Panc1 (cell line): Measurements from ENCODE around the gene TMEM9B. TPM values are rescaled to one million over a fixed set of nuclear protein-coding genes. Genes with fewer than 3 reads are reported as not detected.

Experiments
- ATAC-seq: fragments of 200-7000 bp; cut with Tn5 transposase; 2 replicates; pipeline ENCODE4 v1.9.1; 2020; ENCODE audit warnings: mild to moderate bottlenecking, moderate library complexity
- BruUV-seq: library from RNA; stranded (reverse); fragments of 400-500 nt; replicated peaks from 2 replicates; lab custom pipeline; 2021; lab: Mats Ljungman, UMichigan
- CTCF ChIA-PET: fragments of 300-600 bp; sonication (Branson Sonifier 250); formaldehyde crosslinking; loops from one replicate; lab custom pipeline; 2022; ENCODE audit warnings: antibody characterized with exemption; lab: Charles Lee
- POLR2A ChIA-PET: fragments of 300-600 bp; sonication (Branson Sonifier 250); formaldehyde crosslinking; loops from one replicate; lab custom pipeline; 2022; ENCODE audit warnings: antibody characterized with exemption; lab: Charles Lee
- DNase-seq: peaks from one replicate; pipeline ENCODE4 v3.0.0-alpha.2; 2010; ENCODE audit warnings: low read depth, low spot score
- H3K27ac ChIP-seq: 2 replicates; pipeline ENCODE4 v1.5.1; 2011; ENCODE audit warnings: mild to moderate bottlenecking, low read length, inconsistent platforms
- H3K27me3 ChIP-seq: fragments of 200-500 bp; sonication (Bioruptor generic); 2 replicates; pipeline ENCODE4 v1.6.0; 2014; ENCODE audit warnings: low read length, inconsistent platforms; ENCODE audit not compliant: control insufficient read depth, insufficient read depth
- H3K36me3 ChIP-seq: fragments of 200-500 bp; sonication (Bioruptor generic); 2 replicates; pipeline ENCODE4 v1.5.1; 2014; ENCODE audit warnings: inconsistent platforms, mild to moderate bottlenecking, low read length, moderate library complexity; ENCODE audit not compliant: control insufficient read depth, insufficient read depth
- H3K4me1 ChIP-seq: 2 replicates; pipeline ENCODE4 v1.5.1; 2011; ENCODE audit warnings: inconsistent platforms, mild to moderate bottlenecking, low read length, moderate library complexity; ENCODE audit not compliant: control insufficient read depth, insufficient read depth
- H3K4me3 ChIP-seq, 2 experiments: 2 replicates each; pipeline ENCODE4 v1.5.1; 2011 to 2012; ENCODE audit warnings: low read depth in 2 of 2, low read length in 2 of 2, mild to moderate bottlenecking in 2 of 2, inconsistent platforms in 1 of 2, moderate library complexity in 1 of 2
- H3K9me3 ChIP-seq: fragments of 200-500 bp; sonication (Bioruptor generic); 2 replicates; pipeline ENCODE4 v1.5.1; 2014; ENCODE audit warnings: low read depth, mild to moderate bottlenecking, inconsistent platforms, low read length, moderate library complexity; ENCODE audit not compliant: control insufficient read depth, insufficient read depth
- POLR2AphosphoS5 ChIP-seq: IDR thresholded peaks from 2 replicates; pipeline ENCODE4 v1.6.1; 2012; ENCODE audit warnings: mild to moderate bottlenecking, low read depth, low read length, moderate library complexity
- SIN3A ChIP-seq: IDR thresholded peaks from 2 replicates; pipeline ENCODE4 v1.6.1; 2012; ENCODE audit warnings: low read depth, mild to moderate bottlenecking, low read length, moderate library complexity, borderline replicate concordance; ENCODE audit not compliant: insufficient read depth
- TCF7L2 ChIP-seq: IDR thresholded peaks from 2 replicates; pipeline ENCODE4 v1.6.1; 2011; ENCODE audit warnings: mild to moderate bottlenecking, low read depth, low read length, inconsistent platforms
- in situ Hi-C: cut with HindIII; loops from 2 replicates; pipeline ENCODE4 v1.10.0; 2016; ENCODE audit warnings: low sequenced_read_pairs, low pct_unique_long_range_greater_than_20kb
- intact Hi-C: fragments of 100-400 bp; cut with micrococcal nuclease; formaldehyde crosslinking; loops from one replicate; pipeline ENCODE4 v1.10.0; 2022; ENCODE audit not compliant: unreplicated experiment
- total RNA-seq: library from RNA; stranded (reverse); gene quantifications from one replicate; pipeline ENCODE4 v1.2.1, GENCODE V29; 2021; ENCODE audit not compliant: unreplicated experiment
- TF ChIP-seq, protein P1 (sequence below): fragments of 450-650 bp; IDR thresholded peaks from 2 replicates; pipeline ENCODE4 v1.5.1; 2017; ENCODE audit warnings: mild to moderate bottlenecking
- TF ChIP-seq, protein P2 (sequence below), 2 experiments: IDR thresholded peaks; 2 replicates each; pipeline ENCODE4 v1.6.1; 2011 to 2012; ENCODE audit warnings: low read depth in 2 of 2, control low read depth in 1 of 2, low read length in 1 of 2, mild to moderate bottlenecking in 1 of 2, moderate library complexity in 1 of 2; ENCODE audit not compliant: insufficient read depth in 1 of 2

The TMEM9B gene
- total RNA-seq, 1 experiment from 2014 or later = 76.2 TPM

DNA sequence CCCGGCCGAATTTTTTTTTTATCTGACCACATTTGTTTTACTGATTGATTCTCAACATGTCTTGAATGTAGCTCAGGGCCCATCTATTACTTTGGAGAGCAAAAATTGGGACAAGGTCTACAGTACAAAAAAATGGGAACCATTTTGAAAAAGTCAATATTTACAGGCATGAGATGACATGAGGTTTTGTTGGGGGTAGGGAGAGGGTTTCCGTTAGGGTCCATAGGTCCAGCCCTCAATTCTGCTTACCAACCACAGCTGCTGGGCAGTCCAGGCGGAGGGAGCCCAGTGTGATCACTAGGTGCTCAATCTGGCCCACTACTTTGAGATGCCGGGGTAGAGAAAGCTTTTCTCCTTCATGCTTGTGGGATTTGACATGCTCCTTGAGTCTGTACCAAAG is 21.2 kb upstream of the TMEM9B start:
- ChIA-PET POLR2A (no interaction called here), CTCF (no interaction called here)
- H3K27ac ChIP-seq = no peak overlapping the region
- BruUV-seq = no TSS peak
- no peaks in the 10 kb centered on the region for H3K36me3 ChIP-seq
- no peaks in the 10 kb centered on the region for H3K27me3 ChIP-seq
- H3K4me3 ChIP-seq = no peak overlapping the region
- DNase-seq (no peak), ATAC-seq (no peak)
- TF ChIP-seq TCF7L2 (no peak), POLR2AphosphoS5 (no peak), SIN3A (no peak)
- TF ChIP-seq, protein P1, sequence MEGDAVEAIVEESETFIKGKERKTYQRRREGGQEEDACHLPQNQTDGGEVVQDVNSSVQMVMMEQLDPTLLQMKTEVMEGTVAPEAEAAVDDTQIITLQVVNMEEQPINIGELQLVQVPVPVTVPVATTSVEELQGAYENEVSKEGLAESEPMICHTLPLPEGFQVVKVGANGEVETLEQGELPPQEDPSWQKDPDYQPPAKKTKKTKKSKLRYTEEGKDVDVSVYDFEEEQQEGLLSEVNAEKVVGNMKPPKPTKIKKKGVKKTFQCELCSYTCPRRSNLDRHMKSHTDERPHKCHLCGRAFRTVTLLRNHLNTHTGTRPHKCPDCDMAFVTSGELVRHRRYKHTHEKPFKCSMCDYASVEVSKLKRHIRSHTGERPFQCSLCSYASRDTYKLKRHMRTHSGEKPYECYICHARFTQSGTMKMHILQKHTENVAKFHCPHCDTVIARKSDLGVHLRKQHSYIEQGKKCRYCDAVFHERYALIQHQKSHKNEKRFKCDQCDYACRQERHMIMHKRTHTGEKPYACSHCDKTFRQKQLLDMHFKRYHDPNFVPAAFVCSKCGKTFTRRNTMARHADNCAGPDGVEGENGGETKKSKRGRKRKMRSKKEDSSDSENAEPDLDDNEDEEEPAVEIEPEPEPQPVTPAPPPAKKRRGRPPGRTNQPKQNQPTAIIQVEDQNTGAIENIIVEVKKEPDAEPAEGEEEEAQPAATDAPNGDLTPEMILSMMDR = no peak
- TF ChIP-seq, protein P2, sequence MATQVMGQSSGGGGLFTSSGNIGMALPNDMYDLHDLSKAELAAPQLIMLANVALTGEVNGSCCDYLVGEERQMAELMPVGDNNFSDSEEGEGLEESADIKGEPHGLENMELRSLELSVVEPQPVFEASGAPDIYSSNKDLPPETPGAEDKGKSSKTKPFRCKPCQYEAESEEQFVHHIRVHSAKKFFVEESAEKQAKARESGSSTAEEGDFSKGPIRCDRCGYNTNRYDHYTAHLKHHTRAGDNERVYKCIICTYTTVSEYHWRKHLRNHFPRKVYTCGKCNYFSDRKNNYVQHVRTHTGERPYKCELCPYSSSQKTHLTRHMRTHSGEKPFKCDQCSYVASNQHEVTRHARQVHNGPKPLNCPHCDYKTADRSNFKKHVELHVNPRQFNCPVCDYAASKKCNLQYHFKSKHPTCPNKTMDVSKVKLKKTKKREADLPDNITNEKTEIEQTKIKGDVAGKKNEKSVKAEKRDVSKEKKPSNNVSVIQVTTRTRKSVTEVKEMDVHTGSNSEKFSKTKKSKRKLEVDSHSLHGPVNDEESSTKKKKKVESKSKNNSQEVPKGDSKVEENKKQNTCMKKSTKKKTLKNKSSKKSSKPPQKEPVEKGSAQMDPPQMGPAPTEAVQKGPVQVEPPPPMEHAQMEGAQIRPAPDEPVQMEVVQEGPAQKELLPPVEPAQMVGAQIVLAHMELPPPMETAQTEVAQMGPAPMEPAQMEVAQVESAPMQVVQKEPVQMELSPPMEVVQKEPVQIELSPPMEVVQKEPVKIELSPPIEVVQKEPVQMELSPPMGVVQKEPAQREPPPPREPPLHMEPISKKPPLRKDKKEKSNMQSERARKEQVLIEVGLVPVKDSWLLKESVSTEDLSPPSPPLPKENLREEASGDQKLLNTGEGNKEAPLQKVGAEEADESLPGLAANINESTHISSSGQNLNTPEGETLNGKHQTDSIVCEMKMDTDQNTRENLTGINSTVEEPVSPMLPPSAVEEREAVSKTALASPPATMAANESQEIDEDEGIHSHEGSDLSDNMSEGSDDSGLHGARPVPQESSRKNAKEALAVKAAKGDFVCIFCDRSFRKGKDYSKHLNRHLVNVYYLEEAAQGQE (IDR thresholded peaks at IDR 0.05; ENCODE audit: insufficient read depth in 1 of 2, low read depth in 2 of 2, low read length in 1 of 2) = no peak
- no peaks in the 10 kb centered on the region for H3K9me3 ChIP-seq
- no peaks in the 10 kb centered on the region; the same call in 1 of the 2 replicates for H3K4me1 ChIP-seq
- in situ Hi-C loops (no loop called here), intact Hi-C loops (no loop called here)

DNA sequence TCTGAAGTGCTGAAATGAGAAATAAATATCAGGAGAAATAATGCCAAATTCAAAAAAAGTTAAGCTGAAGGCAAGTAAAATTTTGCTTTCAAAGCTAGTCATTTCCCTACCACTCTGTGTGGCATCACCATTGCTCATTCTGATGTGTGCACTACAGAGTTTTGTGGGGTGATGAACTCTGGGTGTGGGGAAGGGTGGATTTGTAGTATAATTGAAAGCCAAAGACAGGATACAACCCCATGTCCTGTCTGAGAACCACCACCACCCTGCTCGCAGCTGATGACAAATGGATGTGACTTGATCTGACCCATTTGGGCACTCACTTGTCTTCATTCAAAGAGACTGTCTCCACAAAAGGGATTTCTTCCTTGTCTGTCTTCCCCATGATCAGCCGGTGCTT is 19.3 kb upstream of the TMEM9B start:
- no peak for ATAC-seq

DNA sequence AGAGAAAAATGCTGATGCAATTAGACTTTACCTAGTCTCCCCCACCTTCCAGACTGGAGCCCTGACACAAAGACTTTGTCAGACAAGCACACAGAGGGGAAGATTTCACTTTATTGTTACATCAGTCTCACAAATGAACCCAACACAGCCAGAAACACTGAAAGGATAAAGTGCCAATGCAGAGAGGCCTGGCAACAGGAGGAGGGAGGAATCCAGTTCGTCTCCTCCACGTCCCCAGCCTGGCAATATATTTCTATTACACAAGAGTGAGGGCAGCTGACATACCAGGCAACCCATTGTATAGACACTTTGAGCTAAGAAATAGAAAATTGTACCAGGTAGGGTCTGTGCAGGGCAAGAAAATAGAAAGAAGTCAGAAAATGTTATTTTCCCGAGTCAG is 16.2 kb upstream of the TMEM9B start:
- Histone ChIP-seq H3K4me1 (no peaks in the 10 kb centered on the region), H3K4me3 (no peak overlapping the region), H3K9me3 (no peaks in the 10 kb centered on the region), H3K36me3 (no peaks in the 10 kb centered on the region), H3K27ac (no peak overlapping the region), H3K27me3 (no peaks in the 10 kb centered on the region)
- in situ Hi-C loops = no loop called here
- TF ChIP-seq, protein P1 = no peak
- TF ChIP-seq POLR2AphosphoS5 (no peak), TCF7L2 (no peak), SIN3A (no peak)
- TF ChIP-seq, protein P2 (IDR thresholded peaks at IDR 0.05; ENCODE audit: insufficient read depth in 1 of 2, low read depth in 2 of 2, low read length in 1 of 2) = no peak
- intact Hi-C loops = no loop called here
- ChIA-PET CTCF (interaction anchor here (0.7 kb wide), 1 partner anchor 158 kb away, joined by 10 read pairs; no protein-coding TSS in a partner anchor), POLR2A (no interaction called here)
- DNase-seq = no peak
- BruUV-seq = no TSS peak
- ATAC-seq = peak; percentile 19; the same call in 1 of the 2 replicates

More for the DNA sequence above, 19.3 kb upstream of the TMEM9B start:
- DNase-seq = no peak
- H3K27me3 ChIP-seq = no peaks in the 10 kb centered on the region
- no peaks in the 10 kb centered on the region for H3K9me3 ChIP-seq
- BruUV-seq = no TSS peak
- no peak overlapping the region for H3K27ac ChIP-seq
- H3K36me3 ChIP-seq = no peaks in the 10 kb centered on the region
- no peak overlapping the region for H3K4me3 ChIP-seq
- ChIA-PET CTCF (no interaction called here), POLR2A (no interaction called here)
- TF ChIP-seq POLR2AphosphoS5 = no peak
- no peaks in the 10 kb centered on the region for H3K4me1 ChIP-seq
- in situ Hi-C loops = no loop called here
- intact Hi-C loops = no loop called here
